Uterus (tissue), 2 donors: ENCODE data around the gene LDLRAD4.

Source experiments
- CTCF ChIP-seq, 4 experiments: fragments of 200-600 bp in 2 of 4; fragments of 450-650 bp in 2 of 4; sonication (generic) in 2 of 4; IDR thresholded peaks; one replicate each; pipeline ENCODE4 v1.5.1; 2016 to 2019; ENCODE audit warnings: antibody characterized with exemption in 4 of 4, mild to moderate bottlenecking in 2 of 4, moderate library complexity in 1 of 4
- POLR2A ChIP-seq, 2 donors: fragments of 450-650 bp; IDR thresholded peaks; one replicate each; pipeline ENCODE4 v1.6.1; 2016; ENCODE audit warnings: antibody characterized with exemption in 2 of 2, mild to moderate bottlenecking in 1 of 2, moderate library complexity in 1 of 2

GRCh38 chr18:13256444-13257305, 38.1 kb downstream of the LDLRAD4 start:
- no peak for TF ChIP-seq CTCF (IDR thresholded peaks at IDR 0.05)
- TF ChIP-seq POLR2A (IDR thresholded peaks at IDR 0.05), result no peak
